Small intestine (tissue), 7 donors: ENCODE measurements around the gene PLPPR2. TPM values are rescaled to one million over a fixed set of nuclear protein-coding genes. Genes with fewer than 3 reads are reported as not detected.
"Not testable (repeated sequence)": the region's sequence is repeated elsewhere in the genome, so short reads cannot be mapped to it uniquely, and the experiment has no call there.

ENCODE experiments used
- DNase-seq, 2 donors: peaks; one replicate each; pipeline versions ENCODE4 v3.0.0 to v3.0.0-alpha.2; 2013
- FAIRE-seq: peaks from 2 replicates; lab custom pipeline; 2012; peaks lifted over from hg19 to GRCh38; lab: Jason Lieb, UNC
- H3K27ac ChIP-seq, 3 donors: one replicate each; pipeline ENCODE4 v1.5.1; 2013; ENCODE audit warnings: low read length in 2 of 3, mild to moderate bottlenecking in 2 of 3, control low read depth in 1 of 3, inconsistent platforms in 1 of 3, low read depth in 1 of 3, moderate library complexity in 1 of 3
- H3K27me3 ChIP-seq, 3 donors: one replicate each; pipeline ENCODE4 v1.6.1; 2013; ENCODE audit warnings: low read length in 3 of 3, inconsistent platforms in 1 of 3; ENCODE audit not compliant: control insufficient read depth in 3 of 3, insufficient read depth in 3 of 3
- H3K36me3 ChIP-seq, 3 donors: one replicate each; pipeline ENCODE4 v1.6.1; 2013; ENCODE audit warnings: low read length in 3 of 3, inconsistent platforms in 1 of 3, low read depth in 1 of 3, mild to moderate bottlenecking in 1 of 3, moderate library complexity in 1 of 3; ENCODE audit not compliant: control insufficient read depth in 3 of 3, insufficient read depth in 2 of 3
- H3K4me1 ChIP-seq, 3 donors: one replicate each; pipeline ENCODE4 v1.6.1; 2013; ENCODE audit warnings: low read length in 2 of 3, inconsistent platforms in 1 of 3, low read depth in 1 of 3, mild to moderate bottlenecking in 1 of 3, moderate library complexity in 1 of 3; ENCODE audit not compliant: control insufficient read depth in 3 of 3, insufficient read depth in 2 of 3
- H3K4me3 ChIP-seq, 3 donors: one replicate each; pipeline ENCODE4 v1.5.1; 2013; ENCODE audit warnings: low read length in 3 of 3, control low read depth in 1 of 3, inconsistent platforms in 1 of 3, low read depth in 1 of 3, mild to moderate bottlenecking in 1 of 3, moderate library complexity in 1 of 3
- H3K9me3 ChIP-seq, 2 donors: one replicate each; pipeline ENCODE4 v1.6.1; 2013; ENCODE audit warnings: low read depth in 1 of 2, low read length in 1 of 2; ENCODE audit not compliant: control insufficient read depth in 2 of 2, insufficient read depth in 1 of 2
- WGBS, 3 donors: extraction: QIAGEN DNeasy Blood & Tissue Kit; methylation state at CpG; one replicate each; pipeline ENCODE4 v1.1.7; 2013; 5-methylcytosine and 5-hydroxymethylcytosine counted together
- polyA plus RNA-seq, 4 donors: library from polyadenylated mRNA; stranded (reverse) in 3 of 4; unstranded in 1 of 4; fragments of 200-250 nt in 3 of 4; fragments of 120-200 nt in 1 of 4; gene quantifications; one replicate each; pipeline versions ENCODE4 v1.2.1 to v1.2.3, GENCODE V29; 2013
- donor health status: healthy with polysubstance abuse.
- donor health status: control.
- donor health status: control.
- donor health status: Bipolar disorder and iron deficiency.
- donor health status: healthy.

Gene PLPPR2
- polyA plus RNA-seq, 4 donors, result 3.1 to 9.7 (median 6.2) TPM

GRCh38 chr19:11324079-11324661 is 31.1 kb upstream of the PLPPR2 start:
- peaks cover 0 to 66% (median 0%) of the 10 kb centered on the region in 3 donors for H3K36me3 ChIP-seq
- 5 to 9% (median 7%) methylated on average over 10 of the region's 10 CpGs for WGBS, 3 donors
- peak overlapping the region in 2 of 3 donors; percentile 52 to 73 for H3K27ac ChIP-seq
- no peaks in the 10 kb centered on the region for H3K27me3 ChIP-seq
- peak; percentile 65 to 71 for DNase-seq
- no peaks in the 10 kb centered on the region for H3K9me3 ChIP-seq
- peaks cover 0 to 31% (median 11%) of the 10 kb centered on the region in 3 donors for H3K4me1 ChIP-seq
- no peak overlapping the region for H3K4me3 ChIP-seq
- FAIRE-seq, result no peak

GRCh38 chr19:11324748-11325389 is 30.4 kb upstream of the PLPPR2 start:
- peak overlapping the region in 2 of 3 donors; percentile 52 to 73 for H3K27ac ChIP-seq
- peaks cover 0 to 73% (median 0%) of the 10 kb centered on the region in 3 donors for H3K36me3 ChIP-seq
- FAIRE-seq, result no peak
- no peaks in the 10 kb centered on the region for H3K9me3 ChIP-seq
- no peak for DNase-seq
- H3K4me1 ChIP-seq, result peaks cover 0 to 31% (median 11%) of the 10 kb centered on the region in 3 donors
- WGBS, 3 donors, result 48 to 68% (median 60%) methylated on average over 17 of the region's 17 CpGs
- H3K27me3 ChIP-seq, result no peaks in the 10 kb centered on the region
- H3K4me3 ChIP-seq, result no peak overlapping the region

GRCh38 chr19:11325544-11325943 is 29.7 kb upstream of the PLPPR2 start:
- H3K27me3 ChIP-seq, result no peaks in the 10 kb centered on the region
- no peak overlapping the region for H3K4me3 ChIP-seq
- DNase-seq, result no peak
- no peaks in the 10 kb centered on the region for H3K9me3 ChIP-seq
- peaks cover 0 to 31% (median 11%) of the 10 kb centered on the region in 3 donors for H3K4me1 ChIP-seq
- WGBS, 3 donors, result 91 to 95% (median 92%) methylated on average over 7 of the region's 7 CpGs
- peaks cover 0 to 79% (median 0%) of the 10 kb centered on the region in 3 donors for H3K36me3 ChIP-seq
- H3K27ac ChIP-seq, result no peak overlapping the region
- FAIRE-seq, result no peak

- H3K36me3 ChIP-seq, result peaks cover 0 to 96% (median 0%) of the 10 kb centered on the region in 3 donors
- no peak for DNase-seq
- no peaks in the 10 kb centered on the region for H3K9me3 ChIP-seq
- no peaks in the 10 kb centered on the region for H3K4me1 ChIP-seq
- no peak overlapping the region for H3K27ac ChIP-seq
- 71 to 88% (median 78%) methylated on average over 4 of the region's 4 CpGs for WGBS, 3 donors
- no peak overlapping the region for H3K4me3 ChIP-seq
- FAIRE-seq, result no peak
- H3K27me3 ChIP-seq, result no peaks in the 10 kb centered on the region
Measured at GRCh38 chr19:11330127-11330526, 25.1 kb upstream of the PLPPR2 start.

- H3K36me3 ChIP-seq, result peaks cover 0 to 96% (median 2%) of the 10 kb centered on the region in 3 donors
- H3K4me1 ChIP-seq, result peaks cover 0 to 4% (median 0%) of the 10 kb centered on the region in 3 donors
- no peak overlapping the region for H3K27ac ChIP-seq
- DNase-seq (no peak), FAIRE-seq (no peak)
- H3K4me3 ChIP-seq, result no peak overlapping the region
- H3K9me3 ChIP-seq, result no peaks in the 10 kb centered on the region
- 62 to 92% (median 87%) methylated on average over 4 of the region's 4 CpGs for WGBS, 3 donors
- no peaks in the 10 kb centered on the region for H3K27me3 ChIP-seq
Measured at GRCh38 chr19:11331502-11331901, 23.7 kb upstream of the PLPPR2 start.

- Histone ChIP-seq H3K4me3 (no peak overlapping the region), H3K27me3 (no peaks in the 10 kb centered on the region), H3K27ac (no peak overlapping the region), H3K9me3 (no peaks in the 10 kb centered on the region), H3K4me1 (peaks cover 0 to 10% (median 0%) of the 10 kb centered on the region in 3 donors), H3K36me3 (peaks cover 0 to 94% (median 2%) of the 10 kb centered on the region in 3 donors)
- WGBS, 3 donors, result 91 to 96% (median 96%) methylated on average over 5 of the region's 5 CpGs
- DNase-seq (no peak), FAIRE-seq (no peak)
Measured at GRCh38 chr19:11332822-11333221, 22.4 kb upstream of the PLPPR2 start.

- FAIRE-seq, H3K27me3 ChIP-seq, DNase-seq, H3K9me3 ChIP-seq, H3K4me1 ChIP-seq, H3K4me3 ChIP-seq, H3K27ac ChIP-seq: not testable (repeated sequence)
- WGBS, 3 donors, result 83 to 85% (median 84%) methylated on average over 9 of the region's 9 CpGs
- peaks cover 0 to 88% (median 2%) of the 10 kb centered on the region in 3 donors for H3K36me3 ChIP-seq
Measured at GRCh38 chr19:11333838-11334237, 21.4 kb upstream of the PLPPR2 start.

- no peak for FAIRE-seq
- H3K4me1 ChIP-seq, result peaks cover 0 to 14% (median 4%) of the 10 kb centered on the region in 3 donors
- 95 to 98% (median 96%) methylated on average over 17 of the region's 17 CpGs for WGBS, 3 donors
- H3K27me3 ChIP-seq, result no peaks in the 10 kb centered on the region
- no peak for DNase-seq
- H3K4me3 ChIP-seq, result no peak overlapping the region
- H3K36me3 ChIP-seq, result peaks cover 0 to 71% (median 2%) of the 10 kb centered on the region in 3 donors
- no peaks in the 10 kb centered on the region for H3K9me3 ChIP-seq
- no peak overlapping the region for H3K27ac ChIP-seq
Measured at GRCh38 chr19:11335449-11336146, 19.6 kb upstream of the PLPPR2 start.
